Activated B cell treated with CpG ODN at 0.5 μM for 24 hours (primary cell): ENCODE measurements around the gene COL18A1. TPM values are rescaled to one million over a fixed set of nuclear protein-coding genes. Genes with fewer than 3 reads are reported as not detected.

Experiments used
- ATAC-seq: fragments of 200-7000 bp; cut with Tn5 transposase; one replicate; pipeline ENCODE4 v1.10.0; 2021; ENCODE audit warnings: low read depth, mild to moderate bottlenecking, moderate library complexity
- CTCF ChIA-PET: fragments of 350-600 bp; sonication (Branson Sonifier 250); formaldehyde crosslinking; loops from one replicate; lab custom pipeline; 2021; ENCODE audit warnings: antibody characterized with exemption; lab: Charles Lee
- POLR2A ChIA-PET: fragments of 350-600 bp; sonication (Branson Sonifier 250); formaldehyde crosslinking; loops from one replicate; lab custom pipeline; 2021; ENCODE audit warnings: antibody characterized with exemption; lab: Charles Lee
- DNase-seq: peaks from one replicate; pipeline ENCODE4 v3.0.0; 2022
- H3K27ac Mint-ChIP-seq: one replicate; pipeline ENCODE4 v1.8.0; 2020; ENCODE audit warnings: mixed read lengths
- H3K27me3 Mint-ChIP-seq: one replicate; pipeline ENCODE4 v1.8.0; 2021; ENCODE audit warnings: mixed read lengths
- H3K36me3 Mint-ChIP-seq: one replicate; pipeline ENCODE4 v1.8.0; 2021; ENCODE audit warnings: low read depth, mixed read lengths
- H3K4me1 Mint-ChIP-seq: one replicate; pipeline ENCODE4 v1.8.0; 2021; ENCODE audit warnings: mixed read lengths
- H3K4me3 Mint-ChIP-seq: one replicate; pipeline ENCODE4 v1.8.0; 2020; ENCODE audit warnings: mild to moderate bottlenecking, mixed read lengths
- H3K9me3 Mint-ChIP-seq: one replicate; pipeline ENCODE4 v1.8.0; 2020; ENCODE audit warnings: mixed read lengths
- intact Hi-C: fragments of 100-400 bp; cut with micrococcal nuclease; formaldehyde crosslinking; loops from one replicate; pipeline ENCODE4 v1.15.1; 2024
- total RNA-seq: library from RNA; stranded (reverse); gene quantifications from 2 replicates; pipeline ENCODE4 v1.2.3, GENCODE V29; 2022
- TF ChIP-seq, protein P1 (sequence below): fragments of 200-600 bp; IDR thresholded peaks from one replicate; pipeline ENCODE4 v1.8.0; 2022; ENCODE audit warnings: antibody characterized with exemption, mild to moderate bottlenecking

COL18A1 gene
- total RNA-seq, 1 donor from 2014 or later: 1.6 TPM

GRCh38 chr21:45454060-45454925 is 49.3 kb downstream of the COL18A1 start:
- Mint-ChIP-seq H3K9me3 (peaks cover 2% of the 10 kb centered on the region), H3K4me3 (no peak overlapping the region), H3K36me3 (no peaks in the 10 kb centered on the region), H3K27ac (no peak overlapping the region), H3K27me3 (no peaks in the 10 kb centered on the region), H3K4me1 (no peaks in the 10 kb centered on the region)
- TF ChIP-seq, protein P1, sequence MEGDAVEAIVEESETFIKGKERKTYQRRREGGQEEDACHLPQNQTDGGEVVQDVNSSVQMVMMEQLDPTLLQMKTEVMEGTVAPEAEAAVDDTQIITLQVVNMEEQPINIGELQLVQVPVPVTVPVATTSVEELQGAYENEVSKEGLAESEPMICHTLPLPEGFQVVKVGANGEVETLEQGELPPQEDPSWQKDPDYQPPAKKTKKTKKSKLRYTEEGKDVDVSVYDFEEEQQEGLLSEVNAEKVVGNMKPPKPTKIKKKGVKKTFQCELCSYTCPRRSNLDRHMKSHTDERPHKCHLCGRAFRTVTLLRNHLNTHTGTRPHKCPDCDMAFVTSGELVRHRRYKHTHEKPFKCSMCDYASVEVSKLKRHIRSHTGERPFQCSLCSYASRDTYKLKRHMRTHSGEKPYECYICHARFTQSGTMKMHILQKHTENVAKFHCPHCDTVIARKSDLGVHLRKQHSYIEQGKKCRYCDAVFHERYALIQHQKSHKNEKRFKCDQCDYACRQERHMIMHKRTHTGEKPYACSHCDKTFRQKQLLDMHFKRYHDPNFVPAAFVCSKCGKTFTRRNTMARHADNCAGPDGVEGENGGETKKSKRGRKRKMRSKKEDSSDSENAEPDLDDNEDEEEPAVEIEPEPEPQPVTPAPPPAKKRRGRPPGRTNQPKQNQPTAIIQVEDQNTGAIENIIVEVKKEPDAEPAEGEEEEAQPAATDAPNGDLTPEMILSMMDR: no peak
- ChIA-PET POLR2A (no interaction called here), CTCF (no interaction called here)
- intact Hi-C loops: no loop called here
- DNase-seq (no peak), ATAC-seq (no peak)

GRCh38 chr21:45454926-45455673 is 50.1 kb downstream of the COL18A1 start:
- intact Hi-C loops: no loop called here
- no peak for DNase-seq
- Mint-ChIP-seq H3K36me3 (no peaks in the 10 kb centered on the region), H3K4me1 (no peaks in the 10 kb centered on the region), H3K27me3 (no peaks in the 10 kb centered on the region), H3K4me3 (no peak overlapping the region), H3K27ac (no peak overlapping the region), H3K9me3 (peaks cover 2% of the 10 kb centered on the region)
- TF ChIP-seq, protein P1: no peak
- ChIA-PET CTCF (no interaction called here), POLR2A (no interaction called here)
- ATAC-seq: no peak

DNA sequence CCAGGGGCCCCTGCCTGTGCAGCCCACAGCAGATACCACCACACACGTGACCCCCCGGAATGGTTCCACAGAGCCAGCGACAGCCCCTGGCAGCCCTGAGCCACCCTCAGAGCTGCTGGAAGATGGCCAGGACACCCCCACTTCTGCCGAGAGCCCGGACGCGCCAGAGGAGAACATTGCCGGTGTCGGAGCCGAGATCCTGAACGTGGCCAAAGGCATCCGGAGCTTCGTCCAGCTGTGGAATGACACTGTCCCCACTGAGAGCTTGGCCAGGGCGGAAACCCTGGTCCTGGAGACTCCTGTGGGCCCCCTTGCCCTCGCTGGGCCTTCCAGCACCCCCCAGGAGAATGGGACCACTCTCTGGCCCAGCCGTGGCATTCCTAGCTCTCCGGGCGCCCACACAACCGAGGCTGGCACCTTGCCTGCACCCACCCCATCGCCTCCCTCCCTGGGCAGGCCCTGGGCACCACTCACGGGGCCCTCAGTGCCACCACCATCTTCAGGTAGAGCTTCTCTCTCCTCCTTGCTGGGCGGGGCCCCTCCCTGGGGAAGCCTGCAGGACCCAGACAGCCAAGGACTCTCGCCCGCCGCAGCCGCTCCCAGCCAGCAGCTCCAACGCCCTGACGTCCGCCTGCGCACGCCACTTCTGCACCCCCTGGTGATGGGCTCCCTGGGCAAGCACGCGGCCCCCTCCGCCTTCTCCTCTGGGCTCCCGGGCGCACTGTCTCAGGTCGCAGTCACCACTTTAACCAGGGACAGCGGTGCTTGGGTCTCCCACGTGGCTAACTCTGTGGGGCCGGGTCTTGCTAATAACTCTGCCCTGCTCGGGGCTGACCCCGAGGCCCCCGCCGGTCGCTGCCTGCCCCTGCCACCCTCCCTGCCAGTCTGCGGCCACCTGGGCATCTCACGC is 51.0 kb downstream of the COL18A1 start:
- intact Hi-C loops: no loop called here
- H3K4me3 Mint-ChIP-seq: no peak overlapping the region
- TF ChIP-seq, protein P1: no peak
- H3K9me3 Mint-ChIP-seq: peaks cover 5% of the 10 kb centered on the region
- no peaks in the 10 kb centered on the region for H3K36me3 Mint-ChIP-seq
- CTCF ChIA-PET: no interaction called here
- DNase-seq (no peak), ATAC-seq (no peak)
- no peak overlapping the region for H3K27ac Mint-ChIP-seq
- peaks cover 3% of the 10 kb centered on the region for H3K27me3 Mint-ChIP-seq
- POLR2A ChIA-PET: no interaction called here
- H3K4me1 Mint-ChIP-seq: no peaks in the 10 kb centered on the region

GRCh38 chr21:45456584-45457160 is 51.7 kb downstream of the COL18A1 start:
- DNase-seq (no peak), ATAC-seq (no peak)
- TF ChIP-seq, protein P1: no peak
- ChIA-PET CTCF (no interaction called here), POLR2A (interaction anchor here (0.7 kb wide), 1 partner anchor 902 kb away, joined by 3 read pairs; no protein-coding TSS in a partner anchor)
- H3K36me3 Mint-ChIP-seq: no peaks in the 10 kb centered on the region
- peaks cover 8% of the 10 kb centered on the region for H3K9me3 Mint-ChIP-seq
- intact Hi-C loops: no loop called here
- no peak overlapping the region for H3K4me3 Mint-ChIP-seq
- H3K4me1 Mint-ChIP-seq: no peaks in the 10 kb centered on the region
- peaks cover 5% of the 10 kb centered on the region for H3K27me3 Mint-ChIP-seq
- no peak overlapping the region for H3K27ac Mint-ChIP-seq
